Mammary epithelial cell (primary cell): ENCODE data around the gene PAXX.

Experiments used
- CTCF ChIP-seq, 2 donors: IDR thresholded peaks in 1 of 2; conservative IDR thresholded peaks in 1 of 2; 2 replicates each; pipeline ENCODE4 v1.5.1; 2011 to 2012; ENCODE audit warnings: inconsistent platforms in 2 of 2, low read length in 2 of 2, mild to moderate bottlenecking in 2 of 2, control low read depth in 1 of 2, low read depth in 1 of 2; ENCODE audit not compliant: insufficient read depth in 1 of 2; ENCODE audit errors: extremely low read depth in 1 of 2
- EZH2 ChIP-seq: IDR thresholded peaks from 2 replicates; pipeline ENCODE4 v1.6.1; 2012; ENCODE audit warnings: low read length, inconsistent platforms, borderline replicate concordance

GRCh38 chr9:136974817-136975535 is 17.2 kb upstream of the PAXX start:
- TF ChIP-seq CTCF (conservative IDR thresholded peaks at IDR 0.05 in 1 of 2, IDR thresholded peaks at IDR 0.05 in 1 of 2; ENCODE audit: extremely low read depth in 1 of 2, insufficient read depth in 1 of 2, low read depth in 1 of 2, low read length in 2 of 2) = no peak
- TF ChIP-seq EZH2 = no peak
